ENCODE data around the gene SPATA33.
"Not testable (repeated sequence)": the region's sequence is repeated elsewhere in the genome, so short reads cannot be mapped to it uniquely, and the experiment has no call there.

SPATA33 gene

GRCh38 chr16:89693289-89693731 lies 35.7 kb downstream of the SPATA33 start:
- TF ChIP-seq ZNF274 (IDR thresholded peaks at IDR 0.05; ENCODE audit: low read depth, low read length) (no peak), SUZ12 (IDR thresholded peaks at IDR 0.05; ENCODE audit: extremely low read depth, insufficient read depth, insufficient read length) (no peak), YY1 (IDR thresholded peaks at IDR 0.05; ENCODE audit: insufficient read depth, insufficient read length) (no peak)
- H3K36me3 ChIP-seq (ENCODE audit: insufficient read depth, insufficient read length, low read length), result peaks cover 92% of the 10 kb centered on the region
- no peak overlapping the region for H3K9ac ChIP-seq (ENCODE audit: insufficient read length, low read depth)

GRCh38 chr16:89693931-89694783 lies 36.5 kb downstream of the SPATA33 start:
- H3K4me3 ChIP-seq (ENCODE audit: insufficient read length, low read depth), result no peak overlapping the region
- H3K27me3 ChIP-seq (ENCODE audit: insufficient read depth, insufficient read length), result no peaks in the 10 kb centered on the region
- TF ChIP-seq YY1 (IDR thresholded peaks at IDR 0.05; ENCODE audit: insufficient read depth, insufficient read length), result no peak
- TF ChIP-seq ZNF274 (IDR thresholded peaks at IDR 0.05; ENCODE audit: low read depth, low read length), result no peak
- no peak for TF ChIP-seq SUZ12 (IDR thresholded peaks at IDR 0.05; ENCODE audit: extremely low read depth, insufficient read depth, insufficient read length)
- H3K9ac ChIP-seq (ENCODE audit: insufficient read length, low read depth), result peak overlapping the region; percentile 42
- H3K4me1 ChIP-seq (ENCODE audit: insufficient read depth, insufficient read length), result peaks cover 38% of the 10 kb centered on the region
- H3K9me3 ChIP-seq (ENCODE audit: insufficient read depth, low read length), result no peaks in the 10 kb centered on the region
- peaks cover 90% of the 10 kb centered on the region for H3K36me3 ChIP-seq (ENCODE audit: insufficient read depth, insufficient read length, low read length)
- no peak for DNase-seq (ENCODE audit: low read depth, low spot score)

More at GRCh38 chr16:89693289-89693731, 35.7 kb downstream of the SPATA33 start:
- H3K9me3 ChIP-seq (ENCODE audit: insufficient read depth, low read length), result no peaks in the 10 kb centered on the region
- peaks cover 38% of the 10 kb centered on the region for H3K4me1 ChIP-seq (ENCODE audit: insufficient read depth, insufficient read length)
- H3K27me3 ChIP-seq (ENCODE audit: insufficient read depth, insufficient read length), result no peaks in the 10 kb centered on the region
- no peak overlapping the region for H3K4me3 ChIP-seq (ENCODE audit: insufficient read length, low read depth)
- no peak for DNase-seq (ENCODE audit: low read depth, low spot score)

GRCh38 chr16:89694784-89695085 lies 37.1 kb downstream of the SPATA33 start:
- Histone ChIP-seq H3K9ac (ENCODE audit: insufficient read length, low read depth) (peak overlapping the region; percentile 3), H3K4me1 (ENCODE audit: insufficient read depth, insufficient read length) (peaks cover 38% of the 10 kb centered on the region), H3K36me3 (ENCODE audit: insufficient read depth, insufficient read length, low read length) (peaks cover 87% of the 10 kb centered on the region)
- not testable (repeated sequence) for H3K9me3 ChIP-seq (ENCODE audit: insufficient read depth, low read length); H3K27me3 ChIP-seq (ENCODE audit: insufficient read depth, insufficient read length); H3K4me3 ChIP-seq (ENCODE audit: insufficient read length, low read depth); DNase-seq (ENCODE audit: low read depth, low spot score)

GRCh38 chr16:89695086-89695874 lies 37.6 kb downstream of the SPATA33 start:
- no peaks in the 10 kb centered on the region for H3K9me3 ChIP-seq (ENCODE audit: insufficient read depth, low read length)
- H3K36me3 ChIP-seq (ENCODE audit: insufficient read depth, insufficient read length, low read length), result peaks cover 81% of the 10 kb centered on the region
- H3K4me1 ChIP-seq (ENCODE audit: insufficient read depth, insufficient read length), result peaks cover 38% of the 10 kb centered on the region
- no peak overlapping the region for H3K4me3 ChIP-seq (ENCODE audit: insufficient read length, low read depth)
- no peak for DNase-seq (ENCODE audit: low read depth, low spot score)
- H3K27me3 ChIP-seq (ENCODE audit: insufficient read depth, insufficient read length), result no peaks in the 10 kb centered on the region
- TF ChIP-seq SUZ12 (IDR thresholded peaks at IDR 0.05; ENCODE audit: extremely low read depth, insufficient read depth, insufficient read length) (no peak), ZNF274 (IDR thresholded peaks at IDR 0.05; ENCODE audit: low read depth, low read length) (no peak), YY1 (IDR thresholded peaks at IDR 0.05; ENCODE audit: insufficient read depth, insufficient read length) (no peak)
- H3K9ac ChIP-seq (ENCODE audit: insufficient read length, low read depth), result peak overlapping the region; percentile 8

GRCh38 chr16:89695875-89696669 lies 38.4 kb downstream of the SPATA33 start:
- Histone ChIP-seq H3K9me3 (ENCODE audit: insufficient read depth, low read length) (no peaks in the 10 kb centered on the region), H3K36me3 (ENCODE audit: insufficient read depth, insufficient read length, low read length) (peaks cover 75% of the 10 kb centered on the region), H3K27me3 (ENCODE audit: insufficient read depth, insufficient read length) (no peaks in the 10 kb centered on the region), H3K4me1 (ENCODE audit: insufficient read depth, insufficient read length) (peaks cover 40% of the 10 kb centered on the region), H3K9ac (ENCODE audit: insufficient read length, low read depth) (no peak overlapping the region), H3K4me3 (ENCODE audit: insufficient read length, low read depth) (no peak overlapping the region)
- no peak for DNase-seq (ENCODE audit: low read depth, low spot score)
- TF ChIP-seq YY1 (IDR thresholded peaks at IDR 0.05; ENCODE audit: insufficient read depth, insufficient read length), result no peak
- TF ChIP-seq ZNF274 (IDR thresholded peaks at IDR 0.05; ENCODE audit: low read depth, low read length), result no peak
- TF ChIP-seq SUZ12 (IDR thresholded peaks at IDR 0.05; ENCODE audit: extremely low read depth, insufficient read depth, insufficient read length), result no peak

GRCh38 chr16:89696670-89697128 lies 39.1 kb downstream of the SPATA33 start:
- Histone ChIP-seq H3K4me1 (ENCODE audit: insufficient read depth, insufficient read length) (peaks cover 35% of the 10 kb centered on the region), H3K9ac (ENCODE audit: insufficient read length, low read depth) (peak overlapping the region; percentile 21), H3K27me3 (ENCODE audit: insufficient read depth, insufficient read length) (no peaks in the 10 kb centered on the region), H3K4me3 (ENCODE audit: insufficient read length, low read depth) (no peak overlapping the region), H3K36me3 (ENCODE audit: insufficient read depth, insufficient read length, low read length) (peaks cover 69% of the 10 kb centered on the region), H3K9me3 (ENCODE audit: insufficient read depth, low read length) (no peaks in the 10 kb centered on the region)
- TF ChIP-seq SUZ12 (IDR thresholded peaks at IDR 0.05; ENCODE audit: extremely low read depth, insufficient read depth, insufficient read length) (no peak), YY1 (IDR thresholded peaks at IDR 0.05; ENCODE audit: insufficient read depth, insufficient read length) (no peak), ZNF274 (IDR thresholded peaks at IDR 0.05; ENCODE audit: low read depth, low read length) (no peak)
- DNase-seq (ENCODE audit: low read depth, low spot score), result no peak
